IMR-90 (cell line): ENCODE data around the gene AFF2.

Source experiments
- BHLHE40 ChIP-seq: fragments of 150-350 bp; IDR thresholded peaks from 2 replicates; pipeline ENCODE4 v1.6.1; 2016; ENCODE audit warnings: mild to moderate bottlenecking, low read depth, low read length
- POLR2A ChIP-seq: IDR thresholded peaks from 2 replicates; pipeline ENCODE4 v1.6.1; 2012; ENCODE audit warnings: mild to moderate bottlenecking, low read depth, low read length
- SMC3 ChIP-seq: fragments of 150-350 bp; IDR thresholded peaks from 2 replicates; pipeline ENCODE4 v1.6.1; 2016; ENCODE audit warnings: low read depth, mild to moderate bottlenecking, antibody characterized with exemption, low read length, moderate library complexity
- TF ChIP-seq, protein P1 (sequence below): conservative IDR thresholded peaks from 2 replicates; pipeline ENCODE4 v1.5.1; 2012; ENCODE audit warnings: mild to moderate bottlenecking, low read depth, low read length, improper control_type of control experiment
- TF ChIP-seq, protein P2 (sequence below): fragments of 150-350 bp; IDR thresholded peaks from 2 replicates; pipeline ENCODE4 v1.6.1; 2016; ENCODE audit warnings: low read depth, mild to moderate bottlenecking, low read length, moderate library complexity, borderline replicate concordance

DNA sequence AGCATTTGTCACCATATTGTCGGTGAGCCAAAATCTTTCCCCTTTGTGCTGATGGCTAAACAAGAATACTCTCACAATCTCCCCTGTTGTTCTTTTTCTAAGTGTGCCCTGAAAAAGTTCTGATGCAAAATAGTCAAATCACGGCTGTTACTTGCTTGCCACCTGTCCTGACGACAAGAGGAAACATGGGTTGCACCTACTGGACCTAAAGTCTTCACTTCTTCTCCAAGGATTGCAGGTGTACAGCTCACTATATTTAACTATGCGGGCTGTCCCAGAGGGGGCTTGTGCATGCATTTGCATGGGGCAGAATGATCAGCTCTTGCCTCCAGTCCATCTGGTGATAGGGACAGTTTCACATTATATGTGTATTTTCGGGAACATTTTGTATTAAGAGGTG lies 21.6 kb downstream of the AFF2 start:
- no peak for TF ChIP-seq POLR2A
- TF ChIP-seq, protein P1, sequence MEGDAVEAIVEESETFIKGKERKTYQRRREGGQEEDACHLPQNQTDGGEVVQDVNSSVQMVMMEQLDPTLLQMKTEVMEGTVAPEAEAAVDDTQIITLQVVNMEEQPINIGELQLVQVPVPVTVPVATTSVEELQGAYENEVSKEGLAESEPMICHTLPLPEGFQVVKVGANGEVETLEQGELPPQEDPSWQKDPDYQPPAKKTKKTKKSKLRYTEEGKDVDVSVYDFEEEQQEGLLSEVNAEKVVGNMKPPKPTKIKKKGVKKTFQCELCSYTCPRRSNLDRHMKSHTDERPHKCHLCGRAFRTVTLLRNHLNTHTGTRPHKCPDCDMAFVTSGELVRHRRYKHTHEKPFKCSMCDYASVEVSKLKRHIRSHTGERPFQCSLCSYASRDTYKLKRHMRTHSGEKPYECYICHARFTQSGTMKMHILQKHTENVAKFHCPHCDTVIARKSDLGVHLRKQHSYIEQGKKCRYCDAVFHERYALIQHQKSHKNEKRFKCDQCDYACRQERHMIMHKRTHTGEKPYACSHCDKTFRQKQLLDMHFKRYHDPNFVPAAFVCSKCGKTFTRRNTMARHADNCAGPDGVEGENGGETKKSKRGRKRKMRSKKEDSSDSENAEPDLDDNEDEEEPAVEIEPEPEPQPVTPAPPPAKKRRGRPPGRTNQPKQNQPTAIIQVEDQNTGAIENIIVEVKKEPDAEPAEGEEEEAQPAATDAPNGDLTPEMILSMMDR: no peak
- no peak for TF ChIP-seq BHLHE40
- TF ChIP-seq, protein P2, sequence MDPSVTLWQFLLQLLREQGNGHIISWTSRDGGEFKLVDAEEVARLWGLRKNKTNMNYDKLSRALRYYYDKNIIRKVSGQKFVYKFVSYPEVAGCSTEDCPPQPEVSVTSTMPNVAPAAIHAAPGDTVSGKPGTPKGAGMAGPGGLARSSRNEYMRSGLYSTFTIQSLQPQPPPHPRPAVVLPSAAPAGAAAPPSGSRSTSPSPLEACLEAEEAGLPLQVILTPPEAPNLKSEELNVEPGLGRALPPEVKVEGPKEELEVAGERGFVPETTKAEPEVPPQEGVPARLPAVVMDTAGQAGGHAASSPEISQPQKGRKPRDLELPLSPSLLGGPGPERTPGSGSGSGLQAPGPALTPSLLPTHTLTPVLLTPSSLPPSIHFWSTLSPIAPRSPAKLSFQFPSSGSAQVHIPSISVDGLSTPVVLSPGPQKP: no peak
- no peak for TF ChIP-seq SMC3
